Kasumi-1 (cell line): ENCODE measurements around the gene CYP2U1.
"Not testable (repeated sequence)": the region's sequence is repeated elsewhere in the genome, so short reads cannot be mapped to it uniquely, and the experiment has no call there.

Experiments used
- DNase-seq, 2 experiments: peaks; one replicate each; lab custom pipeline; 2025; lab: John Stamatoyannopoulos, UW

The CYP2U1 gene

GRCh38 chr4:107930821-107931774 lies at the start of gene CYP2U1:
Gene CYP2U1 (plus strand): TSS chr4:107931549. CDS start chr4:107931644, 95 bp downstream.
- DNase-seq: peak; percentile 77 to 81

GRCh38 chr4:107885865-107886264 lies 45.5 kb upstream of the CYP2U1 start:
- no peak for DNase-seq

- peak; percentile 6 to 22 for DNase-seq
These were observed 43.1 kb upstream of the CYP2U1 start for GRCh38 chr4:107888237-107888636.

GRCh38 chr4:107890779-107891178 lies 40.6 kb upstream of the CYP2U1 start:
- DNase-seq: no peak

- no peak for DNase-seq
These were observed 40.0 kb upstream of the CYP2U1 start for GRCh38 chr4:107891299-107891698.

GRCh38 chr4:107893171-107894137 lies 37.9 kb upstream of the CYP2U1 start:
- no peak for DNase-seq

- DNase-seq: no peak
These were observed 37.2 kb upstream of the CYP2U1 start for GRCh38 chr4:107894138-107894603.

- DNase-seq: no peak
These were observed 35.1 kb upstream of the CYP2U1 start for GRCh38 chr4:107896158-107896645.

GRCh38 chr4:107896646-107897045 lies 34.7 kb upstream of the CYP2U1 start:
- DNase-seq: no peak

- no peak for DNase-seq
These were observed 33.5 kb upstream of the CYP2U1 start for GRCh38 chr4:107897823-107898222.

GRCh38 chr4:107900067-107900466 lies 31.3 kb upstream of the CYP2U1 start:
- DNase-seq: no peak

- no peak for DNase-seq
These were observed 30.8 kb upstream of the CYP2U1 start for GRCh38 chr4:107900508-107900907.

GRCh38 chr4:107901213-107901934 lies 30.0 kb upstream of the CYP2U1 start:
- DNase-seq: no peak

- DNase-seq: no peak
These were observed 28.6 kb upstream of the CYP2U1 start for GRCh38 chr4:107902715-107903114.

GRCh38 chr4:107905082-107905481 lies 26.3 kb upstream of the CYP2U1 start:
- not testable (repeated sequence) for DNase-seq

GRCh38 chr4:107906458-107907100 lies 24.8 kb upstream of the CYP2U1 start:
- DNase-seq: no peak

- DNase-seq: no peak
These were observed 23.0 kb upstream of the CYP2U1 start for GRCh38 chr4:107908377-107908776.

GRCh38 chr4:107913283-107913899 lies 18.0 kb upstream of the CYP2U1 start:
- peak; percentile 70 to 80 for DNase-seq

- DNase-seq: no peak
These were observed 16.1 kb upstream of the CYP2U1 start for GRCh38 chr4:107915220-107915619.

- no peak for DNase-seq
These were observed 14.7 kb upstream of the CYP2U1 start for GRCh38 chr4:107916623-107917022.
